Astrocyte of the hippocampus (primary cell): ENCODE measurements around the gene PUM1.

Experiments used
- DNase-seq: peaks from one replicate; pipeline ENCODE4 v3.0.0; 2011; ENCODE audit warnings: low read depth, low spot score

The PUM1 gene

DNA sequence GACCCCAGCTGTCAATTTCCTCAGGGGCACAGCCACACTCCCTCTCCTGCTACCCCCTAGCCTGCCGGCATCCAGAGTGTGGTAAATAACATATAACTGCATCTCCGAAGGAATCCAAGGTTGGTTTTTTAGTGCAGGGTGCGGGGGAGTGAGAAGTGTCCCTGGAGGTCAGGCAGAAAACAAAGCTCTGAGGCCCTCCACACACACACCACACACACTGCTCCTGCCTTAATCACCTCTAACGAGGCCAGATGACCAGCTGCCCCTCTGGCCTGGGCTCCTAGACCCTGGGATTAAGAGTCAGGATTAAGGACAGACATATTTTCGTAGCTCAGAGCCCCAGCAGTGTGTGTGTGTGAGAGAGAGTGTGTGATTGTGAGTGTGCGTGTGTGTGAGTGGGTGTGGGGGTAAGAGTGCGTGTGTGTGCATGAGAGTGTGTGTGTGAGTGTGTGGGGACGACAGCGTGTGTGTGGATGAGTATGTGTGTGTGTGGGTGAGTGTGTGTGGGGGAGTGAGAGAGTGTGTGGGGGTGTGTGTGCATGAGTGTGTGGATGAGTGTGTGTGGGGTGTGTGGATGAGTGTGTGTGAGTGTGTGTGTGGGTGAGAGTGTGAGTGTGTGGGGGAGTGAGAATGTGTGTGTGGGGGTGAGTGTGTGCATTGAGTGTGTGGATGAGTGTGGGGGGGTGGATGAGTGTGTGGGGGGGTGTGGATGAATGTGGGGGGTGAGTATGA lies 171.6 kb downstream of the PUM1 start:
- DNase-seq, result no peak

- DNase-seq, result no peak
Observed at GRCh38 chr1:30892671-30893073, 172.8 kb downstream of the PUM1 start.

- DNase-seq, result no peak
Observed at GRCh38 chr1:30891227-30891552, 174.3 kb downstream of the PUM1 start.

GRCh38 chr1:30890502-30891226 lies 174.9 kb downstream of the PUM1 start:
- DNase-seq, result no peak

DNA sequence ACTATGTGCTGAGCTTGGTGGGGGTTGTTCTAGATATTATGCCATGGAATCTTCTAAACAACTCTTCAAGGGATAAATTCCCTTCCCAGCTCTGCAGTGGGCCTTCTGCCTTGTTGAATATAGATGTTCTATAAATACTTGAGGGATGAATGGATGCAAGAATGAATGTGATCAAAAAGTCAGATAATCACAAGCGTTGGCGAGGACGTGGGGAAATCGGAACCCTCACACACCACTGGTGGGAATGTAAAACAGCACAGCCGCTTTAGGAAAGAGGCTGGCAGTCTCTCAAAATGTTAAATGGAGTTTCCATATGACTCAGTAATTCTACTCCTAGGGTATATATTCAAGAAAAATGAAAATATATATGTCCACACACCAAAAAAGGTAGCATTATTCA lies 176.0 kb downstream of the PUM1 start:
- no peak for DNase-seq

- no peak for DNase-seq
Observed at GRCh38 chr1:30888975-30889374, 176.5 kb downstream of the PUM1 start.

- peak; percentile 92 for DNase-seq
Observed at GRCh38 chr1:30888391-30888790, 177.1 kb downstream of the PUM1 start.

- DNase-seq, result peak; percentile 86
Observed at GRCh38 chr1:30887485-30888315, 177.8 kb downstream of the PUM1 start.

- DNase-seq, result no peak
Observed at GRCh38 chr1:30886710-30887428, 178.6 kb downstream of the PUM1 start.

- DNase-seq, result peak; percentile 67
Observed at GRCh38 chr1:30885570-30886522, 179.7 kb downstream of the PUM1 start.

DNA sequence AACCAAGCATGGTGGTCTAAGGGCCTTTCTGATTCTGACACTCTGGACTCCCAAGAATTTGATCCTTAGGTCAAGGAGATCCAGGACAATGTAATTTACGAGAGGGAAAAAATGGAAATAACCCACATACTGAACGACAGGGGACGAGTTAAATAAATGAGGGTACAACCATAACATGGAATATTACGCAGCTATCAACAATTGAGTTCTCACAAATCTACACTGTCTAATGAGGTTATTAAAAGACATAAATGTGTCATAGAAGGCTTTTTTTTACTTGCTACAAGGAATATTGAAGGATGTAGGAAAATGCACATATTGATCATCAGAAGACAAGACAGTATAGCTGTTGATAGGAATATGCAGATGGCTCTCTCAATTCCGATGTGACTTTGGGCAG lies 180.8 kb downstream of the PUM1 start:
- DNase-seq, result no peak

DNA sequence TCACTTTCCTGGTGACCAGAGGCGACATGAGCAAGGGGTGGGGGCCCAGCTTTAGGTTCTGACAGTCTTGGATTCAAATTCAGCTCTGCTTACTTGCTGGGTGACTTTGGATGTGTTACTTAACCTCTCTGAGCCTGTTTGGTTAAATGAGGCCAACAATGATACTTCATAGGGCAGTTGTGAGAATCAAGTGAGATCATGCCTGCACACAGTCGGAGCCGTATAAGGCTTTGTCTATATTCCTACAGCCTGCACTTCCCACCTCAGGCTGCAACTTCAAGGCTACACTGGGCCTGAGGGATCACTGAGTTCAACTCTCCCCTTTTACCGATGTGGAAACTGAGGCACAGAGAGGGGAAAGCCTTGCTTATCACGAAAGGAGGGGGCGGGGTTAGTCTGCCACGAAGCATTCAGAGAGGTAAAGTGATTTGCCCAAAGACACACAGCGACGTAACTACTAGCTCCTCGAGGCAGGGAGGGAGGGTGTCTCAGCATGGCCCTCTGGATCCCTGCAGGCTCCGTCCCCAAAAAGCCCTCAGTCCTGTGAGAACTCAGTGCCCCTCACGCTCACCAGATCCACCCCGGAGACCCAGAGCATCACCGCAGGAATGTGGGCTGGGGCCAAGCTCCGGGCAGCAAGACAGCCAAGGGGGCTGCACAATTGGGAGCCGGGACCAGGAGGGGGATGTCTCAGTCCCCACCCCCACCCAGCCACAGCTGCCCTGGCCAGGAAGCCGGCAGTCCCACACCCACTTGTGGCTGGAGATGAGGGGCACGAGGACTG lies 181.9 kb downstream of the PUM1 start:
- DNase-seq, result peak; percentile 64

DNA sequence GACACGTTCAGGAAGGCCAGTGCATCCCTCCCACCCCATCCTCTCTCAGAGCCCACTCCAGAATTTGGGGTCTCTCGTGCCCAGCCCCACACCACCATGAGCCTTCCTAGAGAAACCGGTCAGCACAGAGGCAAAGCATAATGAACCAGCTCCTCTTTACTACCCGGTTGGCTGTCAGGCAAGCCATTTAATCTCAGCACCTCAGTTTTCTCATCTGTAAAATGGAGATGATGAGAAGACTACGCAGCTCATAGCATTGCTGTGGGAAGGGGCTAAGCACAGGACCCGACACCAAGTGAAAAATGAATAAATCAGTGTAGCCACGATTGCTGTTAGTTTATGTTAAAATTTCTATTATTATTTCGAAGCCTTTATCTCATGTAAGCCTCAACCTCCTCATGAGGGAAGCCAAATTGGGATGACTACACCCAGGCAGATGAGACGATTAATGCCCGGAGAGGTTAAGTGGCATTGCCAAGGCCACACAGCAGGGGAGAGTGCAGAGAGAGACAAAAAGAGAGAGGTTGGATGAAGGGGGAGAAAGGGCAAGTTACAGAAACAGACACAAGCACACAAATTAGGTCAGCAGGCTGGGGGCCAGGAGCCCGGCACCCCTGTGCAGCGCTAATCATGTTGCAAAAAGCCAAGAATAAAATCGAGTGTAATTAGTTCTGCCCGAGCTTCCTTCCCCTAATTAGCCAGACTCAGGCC lies 182.7 kb downstream of the PUM1 start:
- no peak for DNase-seq
